COLO668 (cell line): ENCODE results near the gene DLG3.

Experiments
- DNase-seq: peaks from one replicate; lab custom pipeline; 2025; ENCODE audit not compliant: unreplicated experiment; lab: John Stamatoyannopoulos, UW

DLG3 gene

DNA sequence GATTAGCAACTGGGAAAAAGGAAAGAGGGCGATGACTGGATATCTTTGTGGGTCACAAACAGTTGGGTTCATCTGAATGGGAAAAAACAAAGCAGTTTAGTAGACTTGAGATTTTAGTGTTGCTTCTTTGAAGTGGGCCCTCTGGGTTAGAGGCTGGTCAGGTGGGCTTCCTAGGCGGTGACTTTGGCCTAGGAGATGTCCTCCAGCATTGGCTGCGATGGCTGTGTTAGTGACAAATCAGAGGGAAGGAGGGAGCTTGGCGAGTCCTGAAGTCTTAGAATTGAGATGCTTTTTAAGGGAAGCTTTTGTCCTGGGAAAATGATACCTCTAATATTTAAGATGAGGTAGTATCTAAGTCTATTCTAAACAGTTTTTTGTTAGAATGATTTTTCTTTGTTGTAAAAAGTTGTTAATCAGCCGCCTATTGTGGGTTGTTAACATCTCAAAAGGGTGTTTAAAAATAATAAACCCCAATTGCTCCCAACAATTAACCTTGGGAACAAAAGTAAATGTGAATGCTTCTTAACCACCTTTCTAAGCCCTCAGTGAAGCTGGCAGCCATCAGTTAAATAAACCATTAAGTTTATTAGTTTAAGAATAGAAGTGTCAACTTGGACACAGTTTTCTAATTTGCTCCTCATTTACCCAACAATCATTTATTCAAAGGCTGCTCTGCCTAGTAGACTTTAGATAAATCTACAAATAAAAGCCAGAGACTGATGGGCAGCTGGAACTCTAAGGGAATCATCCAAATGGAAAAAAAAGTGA is 31.7 kb downstream of the DLG3 start:
- no peak for DNase-seq

DNA sequence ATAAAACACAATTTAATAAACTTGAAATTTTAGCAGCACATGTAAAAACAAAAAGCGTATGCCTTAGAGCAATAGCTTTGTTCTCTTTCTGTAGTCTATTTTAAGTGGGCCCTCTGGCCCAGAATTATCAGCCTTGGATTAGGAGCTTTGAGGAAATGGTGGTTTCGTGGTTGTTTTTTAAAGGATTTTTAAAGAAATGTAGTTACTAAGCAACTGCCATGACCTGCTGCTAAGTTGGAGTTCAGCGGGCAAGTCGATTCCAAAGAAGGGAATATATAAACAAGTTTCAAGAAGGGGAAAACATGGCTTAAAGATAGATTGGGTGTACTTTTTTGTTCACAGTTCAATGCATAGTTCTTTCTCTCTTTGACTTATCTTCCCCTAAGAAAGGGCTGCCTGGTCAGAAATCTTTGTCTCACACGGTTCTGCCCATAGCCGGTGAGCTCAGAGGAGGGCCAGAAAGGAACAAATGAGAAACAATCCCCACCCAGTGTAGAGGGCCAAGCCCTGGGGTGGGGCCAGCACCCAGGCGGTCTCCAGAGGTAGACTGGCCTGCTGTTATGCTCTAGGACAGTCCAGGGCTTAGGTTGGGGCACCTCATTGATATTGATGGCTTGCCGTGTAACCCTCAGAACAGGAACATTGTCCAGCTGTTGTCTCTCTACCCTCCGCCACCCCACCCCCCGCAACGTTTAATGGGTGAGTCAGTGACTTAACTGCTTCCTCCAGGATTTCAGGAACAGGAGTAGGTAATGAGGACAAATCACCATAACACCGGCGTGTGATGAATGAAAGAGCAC is 32.5 kb downstream of the DLG3 start:
- peak; percentile 71 for DNase-seq

GRCh38 chrX:70477734-70478075 is 33.1 kb downstream of the DLG3 start:
- no peak for DNase-seq

DNA sequence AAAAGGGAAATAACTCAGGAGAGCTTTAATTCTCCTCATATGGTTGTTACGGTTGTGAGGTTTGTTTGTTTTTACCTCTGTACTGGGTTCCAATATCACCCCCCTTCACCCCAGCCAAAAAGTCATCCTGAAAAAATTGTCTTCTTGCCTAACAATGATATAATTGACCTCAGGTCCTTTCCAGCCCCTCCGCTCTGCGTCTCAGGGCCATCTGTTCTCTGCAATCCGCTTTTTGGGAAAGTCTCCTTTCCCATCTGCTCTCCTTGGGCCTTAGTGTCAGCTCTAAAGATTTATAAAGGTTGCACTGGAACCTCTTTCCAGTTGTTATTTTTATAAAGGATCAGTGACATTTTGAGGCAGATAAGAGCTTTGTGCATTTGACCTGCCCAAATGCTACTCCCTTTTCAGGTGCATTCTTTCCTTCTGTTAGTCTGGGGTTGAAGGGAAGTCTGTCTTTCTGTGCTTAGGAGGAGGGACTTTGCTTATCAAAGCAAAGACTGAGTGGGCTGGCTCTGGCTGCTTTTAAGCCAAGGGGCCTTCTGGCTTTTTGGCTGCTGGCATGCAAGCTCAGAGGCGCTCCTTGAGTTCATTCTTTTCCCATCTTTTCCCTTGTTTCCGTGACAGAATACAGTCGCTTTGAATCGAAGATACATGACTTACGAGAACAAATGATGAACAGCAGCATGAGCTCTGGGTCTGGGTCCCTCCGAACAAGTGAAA is 34.1 kb downstream of the DLG3 start:
- no peak for DNase-seq

GRCh38 chrX:70479247-70479921 is 34.7 kb downstream of the DLG3 start:
- no peak for DNase-seq

GRCh38 chrX:70479922-70480659 is 35.5 kb downstream of the DLG3 start:
- peak; percentile 22 for DNase-seq

DNA sequence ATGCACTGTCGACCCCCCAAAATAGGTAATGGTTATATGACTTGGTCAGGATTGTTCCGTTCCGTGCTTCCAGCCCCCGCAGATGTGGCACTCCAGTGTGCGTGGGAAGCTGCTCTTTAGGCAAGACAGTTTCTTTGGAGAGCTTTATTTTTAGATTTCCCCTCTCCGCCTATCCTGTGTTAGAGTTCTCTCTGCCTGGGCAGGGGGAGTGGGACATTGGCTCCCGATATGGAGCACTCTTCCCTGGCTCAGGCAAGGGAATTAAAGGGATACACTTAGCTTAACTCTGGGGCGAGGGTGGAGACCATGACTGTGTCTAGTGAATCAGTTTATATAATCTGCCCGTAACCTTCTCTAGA is 36.0 kb downstream of the DLG3 start:
- DNase-seq: no peak

- no peak for DNase-seq
These were observed 37.0 kb downstream of the DLG3 start for GRCh38 chrX:70481471-70482270.

- DNase-seq: no peak
These were observed 37.7 kb downstream of the DLG3 start for GRCh38 chrX:70482300-70482699.

DNA sequence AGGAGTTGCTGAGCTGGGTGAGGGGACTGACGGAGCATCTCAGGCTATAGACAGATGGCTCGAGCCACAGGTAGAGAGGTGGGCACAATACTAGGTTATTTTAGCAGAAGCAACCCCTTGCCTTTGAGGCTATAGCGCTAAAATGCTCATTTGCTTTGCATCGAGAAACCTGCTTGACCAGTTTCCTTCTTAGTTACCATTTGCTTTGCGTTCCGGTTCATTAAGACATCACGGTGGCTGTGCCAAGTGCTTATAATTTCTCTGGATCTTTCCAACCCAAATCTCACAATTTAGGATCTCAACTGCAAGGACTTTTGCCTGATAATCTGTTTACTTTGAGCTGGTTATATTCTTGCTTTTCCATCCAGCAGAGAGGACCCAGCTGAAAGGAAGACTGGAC is 40.8 kb downstream of the DLG3 start:
- DNase-seq: peak; percentile 20

DNA sequence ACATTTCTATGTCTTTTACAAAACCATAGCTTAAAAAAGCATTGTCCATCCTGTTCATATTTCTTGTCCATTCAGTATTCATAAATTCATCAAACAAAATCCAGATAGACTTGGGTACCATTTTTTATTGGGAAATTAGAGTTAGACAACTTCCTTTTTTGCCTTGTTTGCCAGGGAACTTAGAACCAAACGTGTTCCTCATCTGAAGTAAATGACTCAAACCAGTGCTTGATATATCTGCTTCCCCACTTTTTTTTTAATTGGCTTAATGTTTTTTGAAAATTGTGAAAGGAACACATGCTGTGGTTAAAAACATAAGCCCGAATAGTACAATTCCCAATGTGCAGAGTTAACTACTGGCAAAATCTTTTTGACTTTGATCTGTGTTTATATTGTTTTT is 44.2 kb downstream of the DLG3 start:
- DNase-seq: no peak

GRCh38 chrX:70494441-70494840 is 49.8 kb downstream of the DLG3 start:
- no peak for DNase-seq

GRCh38 chrX:70496491-70496890 is 51.9 kb downstream of the DLG3 start:
- DNase-seq: no peak

DNA sequence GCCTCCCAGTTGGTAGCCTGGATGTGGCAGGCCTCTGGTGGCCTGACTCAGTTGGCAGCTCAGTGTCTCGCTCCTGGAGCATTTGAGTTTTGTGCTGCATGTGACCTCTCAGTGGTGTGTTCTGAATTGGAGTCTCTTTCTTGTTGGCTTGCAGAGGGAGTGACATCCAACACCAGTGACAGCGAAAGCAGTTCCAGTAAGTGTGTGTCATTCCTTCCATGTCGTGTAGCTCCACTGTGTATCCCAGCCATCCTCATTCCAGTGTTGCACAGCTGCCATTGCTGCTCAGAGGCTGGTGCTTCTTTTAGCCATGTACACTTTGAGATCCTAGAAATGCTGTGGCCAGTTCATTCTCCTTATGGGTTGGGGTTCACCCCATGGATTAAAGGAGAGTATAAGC is 52.4 kb downstream of the DLG3 start:
- no peak for DNase-seq

DNA sequence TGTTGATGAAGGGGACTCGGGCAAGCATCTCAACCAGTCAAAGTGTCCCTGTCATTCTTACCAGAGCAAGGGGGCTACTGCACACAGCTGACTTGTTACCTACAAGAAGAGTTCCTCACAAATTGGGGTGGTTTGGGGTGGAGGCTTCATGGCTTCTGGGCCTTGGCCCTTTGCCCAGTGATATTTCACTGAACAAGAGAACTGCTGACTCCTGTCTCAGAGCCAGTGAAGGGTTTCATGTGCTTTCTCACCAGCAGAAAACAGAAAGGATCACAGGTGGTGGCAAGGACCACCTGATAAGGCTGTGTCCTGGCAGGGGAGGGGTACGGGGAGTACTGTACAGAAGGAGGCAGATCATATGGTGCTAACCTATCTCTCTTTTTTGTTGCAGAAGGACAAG is 53.5 kb downstream of the DLG3 start:
- no peak for DNase-seq

- no peak for DNase-seq
These were observed 56.2 kb downstream of the DLG3 start for GRCh38 chrX:70500826-70501225.

- no peak for DNase-seq
These were observed 60.3 kb downstream of the DLG3 start for GRCh38 chrX:70504772-70505450.

GRCh38 chrX:70505451-70505841 is 60.8 kb downstream of the DLG3 start:
- DNase-seq: no peak

- DNase-seq: peak; percentile 64
These were observed 63.8 kb downstream of the DLG3 start for GRCh38 chrX:70508296-70508911.
